DND-41 (cell line): ENCODE results near the gene NPEPL1.
"Not testable (repeated sequence)": the region's sequence is repeated elsewhere in the genome, so short reads cannot be mapped to it uniquely, and the experiment has no call there.

Experiments
- CTCF ChIP-seq: IDR thresholded peaks from 2 replicates; pipeline ENCODE4 v1.5.1; 2012; ENCODE audit warnings: borderline replicate concordance, low read length, moderate library complexity, mild to moderate bottlenecking; ENCODE audit not compliant: poor library complexity, severe bottlenecking; ENCODE audit errors: extremely low read depth
- EZH2 ChIP-seq: IDR thresholded peaks from 3 replicates; pipeline ENCODE4 v1.6.1; 2012; ENCODE audit warnings: borderline replicate concordance, low read depth, mild to moderate bottlenecking, moderate library complexity, low read length, inconsistent platforms; ENCODE audit not compliant: severe bottlenecking

DNA sequence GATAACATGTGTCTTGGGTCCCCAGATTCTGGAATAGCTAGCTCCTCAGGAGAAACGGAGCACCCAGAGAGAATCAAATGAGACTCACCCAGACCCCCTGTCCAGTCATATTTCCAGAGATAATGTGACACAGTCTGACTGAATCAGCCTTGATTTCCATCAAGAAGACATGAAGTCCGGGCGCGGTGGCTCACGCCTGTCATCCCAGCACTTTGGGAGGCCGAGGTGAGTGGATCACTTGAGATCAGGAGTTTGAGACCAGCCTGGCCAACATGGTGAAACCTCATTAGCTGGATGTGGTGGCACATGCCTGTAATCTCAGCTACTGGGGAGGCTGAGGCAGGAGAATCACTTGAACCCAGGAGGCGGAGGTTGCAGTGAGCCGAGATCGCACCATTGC is 49.7 kb upstream of the NPEPL1 start:
- not testable (repeated sequence) for TF ChIP-seq CTCF, EZH2
